ENCODE results near the gene DPYSL3.
"Not testable (repeated sequence)": the region's sequence is repeated elsewhere in the genome, so short reads cannot be mapped to it uniquely, and the experiment has no call there.

DPYSL3 gene

GRCh38 chr5:147509710-147510651 is at the start of gene DPYSL3:
DPYSL3 (minus strand) TSS chr5:147510068; CDS start chr5:147509858, 210 bp downstream.
- no peak for TF ChIP-seq CTCF (IDR thresholded peaks at IDR 0.05; ENCODE audit: low read depth, low read length)
- TF ChIP-seq POLR2A (IDR thresholded peaks at IDR 0.05; ENCODE audit: extremely low read depth, insufficient read length): no peak
- TF ChIP-seq MAX (IDR thresholded peaks at IDR 0.05; ENCODE audit: low read depth, low read length): no peak
- TF ChIP-seq MYC (IDR thresholded peaks at IDR 0.05; ENCODE audit: low read depth, low read length): no peak
- no peak for DNase-seq (ENCODE audit: low read depth)
- no peak within 1 kb of the TSS for H3K4me3 ChIP-seq (ENCODE audit: low read depth, low read length)

GRCh38 chr5:147558826-147559225 is 49.0 kb upstream of the DPYSL3 start:
- no peak overlapping the region for H3K4me3 ChIP-seq (ENCODE audit: low read depth, low read length)
- TF ChIP-seq MAX (IDR thresholded peaks at IDR 0.05; ENCODE audit: low read depth, low read length): no peak
- peak; percentile 25 for TF ChIP-seq CTCF (IDR thresholded peaks at IDR 0.05; ENCODE audit: low read depth, low read length)
- peak; percentile 20 for DNase-seq (ENCODE audit: low read depth)

- DNase-seq (ENCODE audit: low read depth): no peak
- no peak overlapping the region for H3K4me3 ChIP-seq (ENCODE audit: low read depth, low read length)
- TF ChIP-seq POLR2A (IDR thresholded peaks at IDR 0.05; ENCODE audit: extremely low read depth, insufficient read length) (no peak), MAX (IDR thresholded peaks at IDR 0.05; ENCODE audit: low read depth, low read length) (no peak), MYC (IDR thresholded peaks at IDR 0.05; ENCODE audit: low read depth, low read length) (no peak), CTCF (IDR thresholded peaks at IDR 0.05; ENCODE audit: low read depth, low read length) (no peak)
Measured at GRCh38 chr5:147557876-147558745, 48.2 kb upstream of the DPYSL3 start.

- no peak for TF ChIP-seq CTCF (IDR thresholded peaks at IDR 0.05; ENCODE audit: low read depth, low read length)
- no peak for TF ChIP-seq POLR2A (IDR thresholded peaks at IDR 0.05; ENCODE audit: extremely low read depth, insufficient read length)
- TF ChIP-seq MAX (IDR thresholded peaks at IDR 0.05; ENCODE audit: low read depth, low read length): no peak
- TF ChIP-seq MYC (IDR thresholded peaks at IDR 0.05; ENCODE audit: low read depth, low read length): no peak
- DNase-seq (ENCODE audit: low read depth): peak; percentile 3
- no peak overlapping the region for H3K4me3 ChIP-seq (ENCODE audit: low read depth, low read length)
Measured at GRCh38 chr5:147555176-147555575, 45.3 kb upstream of the DPYSL3 start.

- TF ChIP-seq CTCF (IDR thresholded peaks at IDR 0.05; ENCODE audit: low read depth, low read length): no peak
- TF ChIP-seq MAX (IDR thresholded peaks at IDR 0.05; ENCODE audit: low read depth, low read length): no peak
- TF ChIP-seq POLR2A (IDR thresholded peaks at IDR 0.05; ENCODE audit: extremely low read depth, insufficient read length): no peak
- no peak for TF ChIP-seq MYC (IDR thresholded peaks at IDR 0.05; ENCODE audit: low read depth, low read length)
- no peak overlapping the region for H3K4me3 ChIP-seq (ENCODE audit: low read depth, low read length)
- DNase-seq (ENCODE audit: low read depth): no peak
Measured at GRCh38 chr5:147554261-147554817, 44.5 kb upstream of the DPYSL3 start.

- DNase-seq (ENCODE audit: low read depth); H3K4me3 ChIP-seq (ENCODE audit: low read depth, low read length): not testable (repeated sequence)
Measured at GRCh38 chr5:147553817-147554216, 43.9 kb upstream of the DPYSL3 start.

Data from NB4 (cell line).